Stimulated activated CD4-positive, alpha-beta T cell treated with anti-CD3 and anti-CD28 coated beads, Interleukin-4, amount 100 ng/mL, for 24 hours (primary cell): ENCODE results near the gene FBL.
"Not testable (repeated sequence)": the region's sequence is repeated elsewhere in the genome, so short reads cannot be mapped to it uniquely, and the experiment has no call there.

Source experiments
- DNase-seq: peaks from one replicate; pipeline ENCODE4 v3.0.0-alpha.2; 2020

The FBL gene

GRCh38 chr19:39845933-39846677 lies at the start of gene FBL:
Gene FBL, minus strand, starts transcription at chr19:39846379. Its CDS starts 79 bp downstream, at chr19:39846300.
- peak; percentile 98 for DNase-seq

DNA sequence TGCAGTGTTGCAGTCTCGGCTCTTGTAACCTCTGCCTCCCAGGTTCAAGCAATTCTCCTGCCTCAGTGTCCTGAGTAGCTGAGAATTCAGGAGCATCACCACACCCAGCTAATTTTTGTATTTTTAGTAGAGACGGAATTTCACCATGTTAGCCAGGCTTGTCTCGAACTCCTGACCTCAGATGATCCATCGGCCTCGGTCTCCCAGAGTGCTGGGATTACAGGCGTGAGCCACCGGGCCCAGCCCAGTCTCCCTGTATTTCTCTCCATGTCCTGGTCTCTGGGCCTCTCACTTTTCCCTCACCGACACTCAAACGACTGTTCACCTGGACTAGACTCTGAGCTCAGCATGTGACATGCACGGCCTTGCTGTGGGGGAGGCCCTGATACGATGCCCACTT lies 48.9 kb upstream of the FBL start:
- not testable (repeated sequence) for DNase-seq

DNA sequence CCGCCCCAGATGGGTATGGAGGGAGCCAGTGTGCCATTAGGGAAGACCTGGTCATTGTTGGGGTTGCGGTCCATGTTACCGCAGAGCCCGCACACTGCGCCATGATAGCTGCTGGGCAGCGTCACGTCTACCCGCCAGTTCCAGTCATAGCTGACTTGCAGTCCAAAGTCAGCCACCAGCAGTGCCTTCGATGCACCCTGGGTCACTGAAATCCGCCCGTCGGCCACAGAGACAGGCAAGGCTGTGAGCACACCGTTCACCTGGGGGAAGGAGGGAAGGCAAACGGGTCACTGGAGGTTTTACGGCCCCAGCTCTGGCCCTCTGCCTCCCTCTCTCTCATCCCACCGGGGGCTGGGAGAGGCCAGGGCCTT lies 48.0 kb upstream of the FBL start:
- not testable (repeated sequence) for DNase-seq

DNA sequence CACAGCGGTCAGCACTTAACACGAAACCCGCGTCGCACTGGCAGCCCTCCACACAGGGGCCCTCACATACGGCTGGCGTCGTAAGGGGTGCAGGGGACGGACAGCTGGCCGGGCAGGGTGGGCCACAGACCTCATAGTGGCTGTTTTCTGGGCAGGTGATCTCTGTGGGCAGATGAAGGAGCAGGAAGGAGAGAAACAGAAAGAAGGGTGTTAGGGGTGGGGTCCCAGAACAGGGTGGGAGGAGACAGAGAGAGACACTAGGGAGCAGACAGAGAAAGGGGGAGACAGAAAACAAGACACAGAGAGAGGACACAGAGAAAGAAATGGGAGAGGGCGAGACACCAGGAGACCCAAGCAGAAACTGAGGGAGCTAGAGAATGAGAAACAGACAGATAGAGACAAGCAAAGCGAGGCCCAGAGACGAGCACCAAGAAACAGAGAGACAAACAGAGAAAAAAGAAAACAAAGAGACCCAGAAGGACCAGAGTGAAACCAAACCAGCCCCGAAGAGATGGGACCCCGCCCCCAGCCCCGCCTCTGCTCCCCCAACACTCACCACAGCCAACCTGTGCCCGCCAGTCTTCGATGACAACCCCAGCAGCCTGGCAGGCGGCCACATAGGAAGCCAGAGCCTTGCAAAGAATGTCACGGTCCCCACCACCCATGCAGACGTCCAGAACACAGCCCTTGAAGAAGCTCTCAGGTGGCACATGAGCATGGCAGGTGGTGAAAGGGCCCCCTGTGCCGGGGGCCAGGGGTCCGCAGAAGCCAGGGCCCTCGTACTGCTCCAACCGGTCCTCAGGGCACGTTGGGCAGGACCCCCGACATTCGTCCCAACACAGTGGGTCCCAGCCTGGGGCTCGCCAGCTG lies 47.4 kb upstream of the FBL start:
- DNase-seq, result not testable (repeated sequence)

GRCh38 chr19:39892506-39892902 lies 46.3 kb upstream of the FBL start:
- DNase-seq, result not testable (repeated sequence)

DNA sequence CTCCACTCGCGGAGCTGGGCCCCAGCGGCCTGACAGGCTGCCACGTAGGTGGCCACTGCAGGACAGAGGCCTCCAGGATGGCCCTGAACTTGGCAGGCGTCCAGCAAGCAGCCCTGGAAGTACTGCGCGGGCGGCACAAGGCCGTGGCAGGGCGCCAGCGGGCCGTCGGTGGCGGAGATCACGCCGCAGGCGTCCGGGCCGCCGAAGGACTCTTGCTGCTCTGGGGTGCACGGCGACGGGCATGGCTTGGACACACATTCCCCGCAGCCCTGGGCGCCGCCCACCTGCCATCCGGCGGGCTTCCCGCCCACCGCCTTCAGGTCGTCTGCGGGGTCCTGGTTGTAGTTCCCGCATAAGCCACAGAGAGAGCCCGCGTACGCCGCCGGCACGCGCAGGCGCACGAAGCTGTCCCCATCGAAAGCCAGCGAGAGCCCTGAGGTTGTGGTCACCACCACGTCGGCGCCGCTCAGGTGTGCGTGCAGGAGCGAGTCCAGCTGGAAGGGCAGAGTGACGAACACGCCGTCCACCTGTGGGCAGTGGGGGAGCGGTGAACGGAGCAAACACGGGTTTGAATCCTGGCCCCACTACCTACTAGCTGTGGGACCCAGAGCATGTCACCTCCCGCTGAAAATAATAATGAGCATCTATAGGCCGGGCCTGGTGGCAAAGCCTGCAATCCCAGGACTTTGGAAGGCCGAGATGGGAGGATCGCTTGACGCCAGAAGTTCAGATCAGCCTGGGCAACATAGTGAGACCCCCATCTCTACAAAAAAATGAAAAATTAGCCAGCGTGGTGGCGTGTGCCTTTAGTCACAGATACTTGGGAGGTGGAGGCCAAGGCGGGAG lies 45.7 kb upstream of the FBL start:
- peak; percentile 8 for DNase-seq

GRCh38 chr19:39890755-39891551 lies 44.8 kb upstream of the FBL start:
- no peak for DNase-seq

- not testable (repeated sequence) for DNase-seq
Measured at GRCh38 chr19:39889872-39890754, 43.9 kb upstream of the FBL start.

DNA sequence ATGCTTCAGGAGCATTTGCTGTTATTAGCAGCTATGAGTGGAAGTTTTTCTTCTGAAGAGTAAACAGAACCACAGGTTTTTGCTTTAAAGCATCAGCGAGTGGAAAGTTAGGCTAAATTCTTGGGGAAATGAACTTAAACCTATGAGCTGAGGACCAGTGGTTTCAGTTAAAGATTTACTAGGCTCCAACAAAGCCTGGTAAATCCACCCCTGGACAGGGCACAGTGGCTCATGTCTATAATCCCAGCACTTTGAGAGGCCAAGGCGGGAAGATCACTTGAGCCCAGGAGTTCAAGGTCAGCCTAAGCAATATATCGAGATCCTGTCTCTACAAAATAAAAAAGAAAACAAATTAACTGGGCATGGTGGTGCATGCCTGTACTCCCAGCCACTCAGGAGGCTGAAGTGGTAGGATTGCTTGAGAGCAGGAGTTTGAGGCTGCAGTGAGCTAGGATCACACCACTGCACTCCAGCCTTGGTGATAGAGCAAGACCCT lies 41.3 kb upstream of the FBL start:
- not testable (repeated sequence) for DNase-seq

DNA sequence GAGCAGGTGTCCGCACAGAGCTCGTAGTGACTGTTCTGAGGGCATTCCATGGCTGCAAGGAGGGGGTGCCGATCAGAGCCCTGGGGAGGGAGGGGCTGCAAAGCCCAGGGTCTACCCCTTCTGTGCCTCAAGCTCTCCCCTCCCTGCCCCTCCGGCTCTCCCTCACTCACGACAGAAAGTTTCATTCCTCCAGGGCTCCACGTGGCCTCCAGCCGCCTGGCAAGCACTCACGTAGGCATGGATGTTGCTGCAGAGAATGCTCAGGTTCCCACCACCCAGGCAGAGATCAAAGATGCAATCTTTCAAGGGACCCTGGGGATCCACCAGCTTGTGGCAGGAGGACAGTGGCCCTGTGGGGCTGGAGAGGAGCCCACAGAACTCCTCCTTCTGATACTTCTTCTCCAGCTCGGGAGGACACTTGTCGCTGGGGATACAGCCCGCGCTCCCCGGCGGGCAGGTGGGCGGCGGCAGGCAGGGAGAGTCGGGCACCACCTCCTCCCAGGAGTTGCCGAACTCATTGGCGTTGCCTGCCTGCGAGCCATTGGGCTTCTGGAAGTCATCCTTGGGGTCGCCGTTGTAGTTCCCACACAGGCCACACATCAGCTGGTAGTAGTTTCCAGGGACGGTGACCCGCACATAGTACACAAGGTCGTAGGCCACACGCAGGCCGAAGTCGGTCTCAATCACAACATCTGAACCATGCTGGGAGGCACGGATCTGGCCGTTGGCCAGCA lies 39.8 kb upstream of the FBL start:
- DNase-seq, result not testable (repeated sequence)

- DNase-seq, result not testable (repeated sequence)
Measured at GRCh38 chr19:39884721-39885120, 38.5 kb upstream of the FBL start.

- DNase-seq, result not testable (repeated sequence)
Measured at GRCh38 chr19:39882645-39883044, 36.5 kb upstream of the FBL start.

DNA sequence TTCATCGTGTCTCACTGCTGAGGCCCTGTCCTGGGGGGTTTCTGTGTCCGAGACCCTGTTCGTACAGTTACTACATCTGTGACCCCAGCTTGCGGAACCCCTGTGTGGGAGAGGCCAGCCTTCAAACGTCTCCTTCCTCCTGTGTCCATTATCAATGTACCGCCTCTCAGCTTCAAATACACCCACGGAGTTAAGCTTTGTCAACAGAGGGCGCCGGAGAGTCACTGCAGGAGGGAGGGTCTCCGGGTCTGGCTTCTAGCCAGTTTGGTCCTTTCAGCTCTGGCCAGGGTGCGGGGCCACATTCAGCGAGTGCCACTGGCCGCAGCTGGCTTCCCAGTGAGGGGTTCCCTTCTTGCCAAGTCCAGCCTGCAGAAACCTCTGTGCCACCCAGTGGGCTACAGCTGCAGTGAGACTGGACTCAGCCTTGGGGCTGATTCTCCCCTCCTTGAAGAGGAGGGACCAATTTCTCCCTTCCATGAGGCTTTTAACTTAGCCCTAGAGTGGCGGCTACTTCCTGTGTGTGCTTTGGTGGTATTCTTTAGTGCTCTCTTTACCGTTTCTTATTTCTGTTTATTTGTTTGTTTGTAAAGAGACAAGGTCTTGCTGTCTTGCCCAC lies 35.4 kb upstream of the FBL start:
- not testable (repeated sequence) for DNase-seq

DNA sequence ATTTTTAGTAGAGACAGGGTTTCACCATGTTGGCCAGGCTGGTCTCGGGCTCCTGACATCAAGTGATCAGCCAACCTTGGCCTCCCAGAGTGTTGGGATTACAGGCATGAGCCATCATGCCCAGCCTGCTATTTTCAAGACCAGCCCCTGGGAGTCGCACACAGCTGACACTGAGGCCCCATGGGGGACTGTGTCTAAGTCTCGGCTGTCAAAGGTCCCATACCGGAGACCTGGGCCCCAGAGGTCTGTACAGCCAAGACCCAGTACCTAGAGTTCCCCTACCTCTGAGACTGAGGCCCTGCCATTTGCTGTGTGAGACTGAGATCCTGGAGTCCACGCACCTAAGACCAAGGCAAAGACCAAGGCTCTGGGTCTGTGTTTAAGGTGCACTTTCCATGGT lies 34.1 kb upstream of the FBL start:
- DNase-seq, result not testable (repeated sequence)

DNA sequence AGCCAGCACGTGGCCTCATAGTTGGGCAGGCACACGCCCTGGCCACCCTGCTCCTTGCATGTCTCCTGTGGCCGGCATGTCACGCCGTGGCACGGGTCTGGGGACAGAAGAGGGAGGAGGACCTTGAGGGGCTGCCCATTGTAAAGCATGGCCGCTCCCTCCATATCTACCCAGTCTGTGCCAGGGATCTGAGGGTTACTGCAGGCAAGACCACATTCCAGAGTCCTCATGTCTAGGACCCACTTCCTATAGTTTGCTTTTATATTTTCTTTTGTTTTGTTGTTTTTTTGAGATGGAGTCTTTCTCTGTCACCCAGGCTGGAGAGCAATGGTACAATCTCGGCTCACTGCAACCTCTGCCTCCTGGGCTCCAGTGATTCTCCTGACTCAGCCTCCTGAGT lies 33.6 kb upstream of the FBL start:
- not testable (repeated sequence) for DNase-seq

- DNase-seq, result not testable (repeated sequence)
Measured at GRCh38 chr19:39878866-39879265, 32.7 kb upstream of the FBL start.

- DNase-seq, result no peak
Measured at GRCh38 chr19:39878398-39878797, 32.2 kb upstream of the FBL start.

- DNase-seq, result not testable (repeated sequence)
Measured at GRCh38 chr19:39877982-39878381, 31.8 kb upstream of the FBL start.

DNA sequence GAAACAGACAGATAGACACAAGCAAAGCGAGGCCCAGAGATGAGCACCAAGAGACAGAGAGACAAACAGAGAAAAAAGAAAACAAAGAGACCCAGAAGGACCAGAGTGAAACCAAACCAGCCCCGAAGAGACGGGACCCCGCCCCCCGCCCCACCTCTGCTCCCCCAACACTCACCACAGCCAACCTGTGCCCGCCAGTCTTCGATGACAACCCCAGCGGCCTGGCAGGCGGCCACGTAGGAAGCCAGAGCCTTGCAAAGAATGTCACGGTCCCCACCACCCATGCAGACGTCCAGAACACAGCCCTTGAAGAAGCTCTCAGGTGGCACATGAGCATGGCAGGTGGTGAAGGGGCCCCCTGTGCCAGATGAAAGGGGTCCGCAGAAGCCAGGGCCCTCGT lies 31.3 kb upstream of the FBL start:
- DNase-seq, result not testable (repeated sequence)

GRCh38 chr19:39876486-39876885 lies 30.3 kb upstream of the FBL start:
- not testable (repeated sequence) for DNase-seq
